DOHH2 (cell line): ENCODE data around the gene CMIP.

Source experiments
- H3F3A ChIP-seq: fragments of 200-600 bp; sonication (generic), shearing (Covaris generic); 2 replicates; pipeline ENCODE4 v1.6.0; 2016; ENCODE audit warnings: antibody characterized with exemption, mild to moderate bottlenecking; ENCODE audit not compliant: control insufficient read depth, insufficient read depth
- H3K27ac ChIP-seq: fragments of 200-600 bp; sonication (generic); 2 replicates; pipeline ENCODE4 v1.5.1; 2014; ENCODE audit warnings: low read depth, mild to moderate bottlenecking, low read length, moderate library complexity
- H3K27me3 ChIP-seq: fragments of 200-600 bp; sonication (generic); 2 replicates; pipeline ENCODE4 v1.6.1; 2014; ENCODE audit warnings: mild to moderate bottlenecking, low read length, mixed read lengths; ENCODE audit not compliant: control insufficient read depth
- H3K36me3 ChIP-seq: fragments of 200-600 bp; sonication (generic); 2 replicates; pipeline ENCODE4 v1.6.1; 2014; ENCODE audit warnings: mild to moderate bottlenecking, low read length, moderate library complexity, mixed read lengths; ENCODE audit not compliant: control insufficient read depth
- H3K4me1 ChIP-seq: fragments of 200-600 bp; sonication (generic); 2 replicates; pipeline ENCODE4 v1.6.1; 2014; ENCODE audit warnings: mild to moderate bottlenecking, low read length, mixed read lengths; ENCODE audit not compliant: control insufficient read depth
- H3K4me2 ChIP-seq: fragments of 200-600 bp; sonication (generic); 2 replicates; pipeline ENCODE4 v1.6.0; 2014; ENCODE audit warnings: mild to moderate bottlenecking, low read length, moderate library complexity
- H3K4me3 ChIP-seq: fragments of 200-600 bp; sonication (generic); 2 replicates; pipeline ENCODE4 v1.5.1; 2014; ENCODE audit warnings: mild to moderate bottlenecking, low read length, mixed read lengths
- H3K79me2 ChIP-seq: fragments of 200-600 bp; sonication (generic); 2 replicates; pipeline ENCODE4 v1.6.1; 2014; ENCODE audit warnings: mild to moderate bottlenecking, low read length, mixed read lengths; ENCODE audit not compliant: control insufficient read depth
- H3K9me2 ChIP-seq: fragments of 200-600 bp; sonication (generic); replicated peaks from 2 replicates; pipeline ENCODE4 v1.6.1; 2014; ENCODE audit warnings: mild to moderate bottlenecking, low read length, mixed read lengths; ENCODE audit not compliant: control insufficient read depth
- H3K9me3 ChIP-seq: fragments of 200-600 bp; sonication (generic); 2 replicates; pipeline ENCODE4 v1.6.1; 2014; ENCODE audit warnings: antibody characterized with exemption, low read length, mixed read lengths; ENCODE audit not compliant: control insufficient read depth, insufficient read depth
- H4K20me1 ChIP-seq: fragments of 200-600 bp; sonication (generic); 2 replicates; pipeline ENCODE4 v1.6.0; 2014; ENCODE audit warnings: low read depth, mild to moderate bottlenecking, antibody characterized with exemption, low read length, moderate library complexity; ENCODE audit not compliant: control insufficient read depth, insufficient read depth
- CTCF ChIP-seq: fragments of 200-600 bp; sonication (generic); IDR thresholded peaks from one replicate; pipeline ENCODE4 v1.5.1; 2014; ENCODE audit warnings: antibody characterized with exemption, mild to moderate bottlenecking, low read depth, low read length; ENCODE audit not compliant: poor library complexity, severe bottlenecking
- EZH2phosphoT487 ChIP-seq: fragments of 200-600 bp; sonication (generic); IDR thresholded peaks from 2 replicates; pipeline ENCODE4 v1.6.1; 2017; ENCODE audit warnings: borderline replicate concordance, mild to moderate bottlenecking, antibody characterized with exemption, low read length, moderate library complexity, mixed read lengths

The CMIP gene

DNA sequence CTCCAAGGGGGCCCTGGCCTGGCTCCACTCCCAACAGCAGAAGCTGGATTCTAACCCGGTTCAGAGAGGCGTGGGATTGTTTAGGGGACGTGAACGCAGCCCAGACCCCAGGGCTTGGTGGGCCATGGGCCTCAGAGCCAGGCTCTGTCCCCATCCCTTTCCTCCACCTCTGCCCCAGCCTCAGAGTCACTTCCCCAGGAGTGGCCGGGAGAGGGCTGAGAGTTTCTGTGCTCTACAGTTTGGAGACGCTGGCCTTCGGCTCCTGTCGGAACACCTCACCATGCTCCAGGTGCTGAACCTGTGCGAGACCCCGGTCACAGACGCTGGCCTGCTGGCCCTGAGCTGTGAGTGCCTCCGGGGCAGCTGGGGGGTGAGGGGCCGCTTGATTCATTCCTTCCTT, 260.7 kb downstream of the CMIP start:
- Histone ChIP-seq H3K36me3 (peaks cover 4% of the 10 kb centered on the region; the same call in 1 of the 2 replicates), H3K27ac (no peak overlapping the region)

GRCh38 chr16:81706327-81707295, 262.0 kb downstream of the CMIP start:
- Histone ChIP-seq H3K4me2 (no peak overlapping the region), H3K79me2 (no peaks in the 10 kb centered on the region), H3K27me3 (no peaks in the 10 kb centered on the region), H3K27ac (no peak overlapping the region), H3K9me3 (no peaks in the 10 kb centered on the region), H3K9me2 (no peaks in the 10 kb centered on the region), H3K4me3 (no peak overlapping the region), H3F3A (no peaks in the 10 kb centered on the region; the same call in 1 of the 2 replicates), H3K4me1 (no peaks in the 10 kb centered on the region), H3K36me3 (peaks cover 4% of the 10 kb centered on the region; the same call in 1 of the 2 replicates), H4K20me1 (0 out of 2 replicates have a peak, but pooled peaks cover 3% of the 10 kb centered on the region)
- no peak for TF ChIP-seq CTCF
- TF ChIP-seq EZH2phosphoT487 = no peak

More for the DNA sequence above, 260.7 kb downstream of the CMIP start:
- 0 out of 2 replicates have a peak, but pooled peaks cover 3% of the 10 kb centered on the region for H4K20me1 ChIP-seq
- no peaks in the 10 kb centered on the region for H3K27me3 ChIP-seq
- TF ChIP-seq EZH2phosphoT487 = no peak
- TF ChIP-seq CTCF = no peak
- no peaks in the 10 kb centered on the region for H3K79me2 ChIP-seq
- H3K9me2 ChIP-seq = no peaks in the 10 kb centered on the region
- no peaks in the 10 kb centered on the region for H3K9me3 ChIP-seq
- no peaks in the 10 kb centered on the region for H3F3A ChIP-seq
- H3K4me1 ChIP-seq = no peaks in the 10 kb centered on the region
- no peak overlapping the region for H3K4me2 ChIP-seq
- no peak overlapping the region for H3K4me3 ChIP-seq

GRCh38 chr16:81707411-81708265, 263.0 kb downstream of the CMIP start:
- Histone ChIP-seq H3K4me1 (no peaks in the 10 kb centered on the region), H3K36me3 (peaks cover 4% of the 10 kb centered on the region; the same call in 1 of the 2 replicates), H3K4me3 (no peak overlapping the region), H3K27ac (no peak overlapping the region), H3K9me3 (no peaks in the 10 kb centered on the region), H3K9me2 (no peaks in the 10 kb centered on the region), H3F3A (no peaks in the 10 kb centered on the region; the same call in 1 of the 2 replicates), H3K4me2 (no peak overlapping the region), H3K79me2 (no peaks in the 10 kb centered on the region), H3K27me3 (no peaks in the 10 kb centered on the region), H4K20me1 (0 out of 2 replicates have a peak, but pooled peaks cover 3% of the 10 kb centered on the region)
- TF ChIP-seq EZH2phosphoT487 (no peak), CTCF (no peak)
